GM18498 (cell line): Measurements from ENCODE around the gene TMEM131L.
A peak's percentile ranks its signal among the peaks of the same experiment; 100 is the strongest.
"Not testable (repeated sequence)": the region's sequence is repeated elsewhere in the genome, so short reads cannot be mapped to it uniquely, and the experiment has no call there.

Source experiments
- ATAC-seq: cut with Tn5 transposase; IDR thresholded peaks from one replicate; pipeline ENCODE4 v1.9.1; 2021; ENCODE audit warnings: mild to moderate bottlenecking, moderate library complexity; ENCODE audit not compliant: unreplicated experiment

The TMEM131L gene

GRCh38 chr4:153497988-153498967 lies 32.1 kb downstream of the TMEM131L start:
- peak; percentile 74 for ATAC-seq

GRCh38 chr4:153499005-153499404 lies 32.8 kb downstream of the TMEM131L start:
- ATAC-seq: no peak

- no peak for ATAC-seq
Measured at GRCh38 chr4:153501578-153501977, 35.4 kb downstream of the TMEM131L start.

GRCh38 chr4:153502584-153502983 lies 36.4 kb downstream of the TMEM131L start:
- ATAC-seq: no peak

GRCh38 chr4:153506341-153507309 lies 40.5 kb downstream of the TMEM131L start:
- no peak for ATAC-seq

- no peak for ATAC-seq
Measured at GRCh38 chr4:153507310-153508073, 41.3 kb downstream of the TMEM131L start.

- not testable (repeated sequence) for ATAC-seq
Measured at GRCh38 chr4:153509212-153509611, 43.1 kb downstream of the TMEM131L start.

- ATAC-seq: no peak
Measured at GRCh38 chr4:153509724-153510123, 43.6 kb downstream of the TMEM131L start.

GRCh38 chr4:153510252-153511001 lies 44.3 kb downstream of the TMEM131L start:
- no peak for ATAC-seq

- no peak for ATAC-seq
Measured at GRCh38 chr4:153511104-153511503, 44.9 kb downstream of the TMEM131L start.

- no peak for ATAC-seq
Measured at GRCh38 chr4:153512162-153512852, 46.1 kb downstream of the TMEM131L start.

GRCh38 chr4:153512952-153513500 lies 46.9 kb downstream of the TMEM131L start:
- no peak for ATAC-seq

GRCh38 chr4:153513596-153513995 lies 47.4 kb downstream of the TMEM131L start:
- no peak for ATAC-seq

GRCh38 chr4:153514001-153514526 lies 47.9 kb downstream of the TMEM131L start:
- no peak for ATAC-seq

- ATAC-seq: no peak
Measured at GRCh38 chr4:153514688-153515426, 48.7 kb downstream of the TMEM131L start.

- ATAC-seq: no peak
Measured at GRCh38 chr4:153517159-153517558, 51.0 kb downstream of the TMEM131L start.

GRCh38 chr4:153518001-153518400 lies 51.8 kb downstream of the TMEM131L start:
- no peak for ATAC-seq
